GM20431 (cell line): ENCODE measurements around the gene GRIK2.

Experiments used
- in situ Hi-C: fragments of 300-500 bp; cut with MseI, MboI; formaldehyde crosslinking; loops from one replicate; pipeline ENCODE4 v1.15.0; 2020; ENCODE audit warnings: low sequenced_read_pairs; ENCODE audit not compliant: unreplicated experiment

Gene GRIK2

GRCh38 chr6:101450901-101451300 is 57.4 kb downstream of the GRIK2 start:
- in situ Hi-C loops, result no loop called here

- in situ Hi-C loops, result no loop called here
Measured at GRCh38 chr6:101451981-101452380, 58.5 kb downstream of the GRIK2 start.

GRCh38 chr6:101453221-101453620 is 59.7 kb downstream of the GRIK2 start:
- in situ Hi-C loops, result no loop called here

- in situ Hi-C loops, result no loop called here
Measured at GRCh38 chr6:101454106-101454676, 60.7 kb downstream of the GRIK2 start.

- in situ Hi-C loops, result no loop called here
Measured at GRCh38 chr6:101458336-101458735, 64.8 kb downstream of the GRIK2 start.

GRCh38 chr6:101458826-101459225 is 65.3 kb downstream of the GRIK2 start:
- in situ Hi-C loops, result no loop called here

- in situ Hi-C loops, result no loop called here
Measured at GRCh38 chr6:101462576-101462975, 69.1 kb downstream of the GRIK2 start.

GRCh38 chr6:101465863-101466262 is 72.4 kb downstream of the GRIK2 start:
- in situ Hi-C loops, result no loop called here

- in situ Hi-C loops, result no loop called here
Measured at GRCh38 chr6:101477436-101477835, 83.9 kb downstream of the GRIK2 start.

- in situ Hi-C loops, result no loop called here
Measured at GRCh38 chr6:101478891-101479290, 85.4 kb downstream of the GRIK2 start.

GRCh38 chr6:101482606-101483005 is 89.1 kb downstream of the GRIK2 start:
- in situ Hi-C loops, result no loop called here

- in situ Hi-C loops, result no loop called here
Measured at GRCh38 chr6:101484781-101485180, 91.3 kb downstream of the GRIK2 start.

- in situ Hi-C loops, result no loop called here
Measured at GRCh38 chr6:101486124-101486523, 92.6 kb downstream of the GRIK2 start.

- in situ Hi-C loops, result no loop called here
Measured at GRCh38 chr6:101486726-101487125, 93.2 kb downstream of the GRIK2 start.

GRCh38 chr6:101489456-101489855 is 95.9 kb downstream of the GRIK2 start:
- in situ Hi-C loops, result no loop called here

GRCh38 chr6:101490857-101491256 is 97.3 kb downstream of the GRIK2 start:
- in situ Hi-C loops, result no loop called here

GRCh38 chr6:101502818-101503217 is 109.3 kb downstream of the GRIK2 start:
- in situ Hi-C loops, result no loop called here

GRCh38 chr6:101509536-101509935 is 116.0 kb downstream of the GRIK2 start:
- in situ Hi-C loops, result no loop called here

GRCh38 chr6:101513181-101513580 is 119.7 kb downstream of the GRIK2 start:
- in situ Hi-C loops, result no loop called here

GRCh38 chr6:101516578-101516977 is 123.1 kb downstream of the GRIK2 start:
- in situ Hi-C loops, result no loop called here

- in situ Hi-C loops, result no loop called here
Measured at GRCh38 chr6:101517632-101518031, 124.1 kb downstream of the GRIK2 start.

GRCh38 chr6:101522254-101522653 is 128.7 kb downstream of the GRIK2 start:
- in situ Hi-C loops, result no loop called here

- in situ Hi-C loops, result no loop called here
Measured at GRCh38 chr6:101527467-101527866, 134.0 kb downstream of the GRIK2 start.
